ENCODE measurements around the gene C2CD2L. TPM values are rescaled to one million over a fixed set of nuclear protein-coding genes. Genes with fewer than 3 reads are reported as not detected.

Gene C2CD2L
- total RNA-seq, 1 experiment from 2014 or later: 9.3 TPM

- Histone ChIP-seq H2AFZ (peak overlapping the region; percentile 91), H3K27me3 (ENCODE audit: insufficient read depth, low read depth) (no peaks in the 10 kb centered on the region), H3K79me2 (ENCODE audit: low read depth) (peaks cover 29% of the 10 kb centered on the region), H3K4me1 (replicated peaks; ENCODE audit: insufficient read depth) (peaks cover 18% of the 10 kb centered on the region), H3K27ac (peak overlapping the region; percentile 10; the same call in 1 of the 2 replicates), H3K4me3 (peak overlapping the region; percentile 75), H3F3A (ENCODE audit: insufficient read depth, low read depth) (peaks cover 17% of the 10 kb centered on the region; the same call in 1 of the 2 replicates), H3K9me3 (ENCODE audit: insufficient read depth, low read depth) (no peaks in the 10 kb centered on the region), H3K4me2 (peak overlapping the region; percentile 94), H4K20me1 (ENCODE audit: insufficient read depth) (peaks cover 7% of the 10 kb centered on the region; the same call in 1 of the 2 replicates), H3K36me3 (ENCODE audit: low read depth) (peaks cover 12% of the 10 kb centered on the region; the same call in 1 of the 2 replicates), H3K9me2 (ENCODE audit: insufficient read depth) (no peaks in the 10 kb centered on the region)
- POLR2A ChIA-PET (ENCODE audit: unreplicated experiment): interaction anchor here (0.7 kb wide), 1 partner anchor 64 kb away, joined by 3 read pairs; no protein-coding TSS in a partner anchor
- BruUV-seq (replicated peaks): TSS peak; percentile 96
- intact Hi-C loops (cut with micrococcal nuclease; ENCODE audit: unreplicated experiment): loop anchor here (2.0 kb wide), 1 partner anchor 14 kb away; the partner anchor contains the start of gene C2CD2L
- DNase-seq: no peak
- CTCF ChIA-PET: interaction anchor here (1.1 kb wide), 1 partner anchor 18 kb away, joined by 4 read pairs; the partner anchor contains the start of gene DPAGT1
- TF ChIP-seq, protein P1, sequence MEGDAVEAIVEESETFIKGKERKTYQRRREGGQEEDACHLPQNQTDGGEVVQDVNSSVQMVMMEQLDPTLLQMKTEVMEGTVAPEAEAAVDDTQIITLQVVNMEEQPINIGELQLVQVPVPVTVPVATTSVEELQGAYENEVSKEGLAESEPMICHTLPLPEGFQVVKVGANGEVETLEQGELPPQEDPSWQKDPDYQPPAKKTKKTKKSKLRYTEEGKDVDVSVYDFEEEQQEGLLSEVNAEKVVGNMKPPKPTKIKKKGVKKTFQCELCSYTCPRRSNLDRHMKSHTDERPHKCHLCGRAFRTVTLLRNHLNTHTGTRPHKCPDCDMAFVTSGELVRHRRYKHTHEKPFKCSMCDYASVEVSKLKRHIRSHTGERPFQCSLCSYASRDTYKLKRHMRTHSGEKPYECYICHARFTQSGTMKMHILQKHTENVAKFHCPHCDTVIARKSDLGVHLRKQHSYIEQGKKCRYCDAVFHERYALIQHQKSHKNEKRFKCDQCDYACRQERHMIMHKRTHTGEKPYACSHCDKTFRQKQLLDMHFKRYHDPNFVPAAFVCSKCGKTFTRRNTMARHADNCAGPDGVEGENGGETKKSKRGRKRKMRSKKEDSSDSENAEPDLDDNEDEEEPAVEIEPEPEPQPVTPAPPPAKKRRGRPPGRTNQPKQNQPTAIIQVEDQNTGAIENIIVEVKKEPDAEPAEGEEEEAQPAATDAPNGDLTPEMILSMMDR (conservative IDR thresholded peaks at IDR 0.05): no peak
- TF ChIP-seq EZH2 (IDR thresholded peaks at IDR 0.05; ENCODE audit: low read depth): no peak
These were observed 13.5 kb downstream of the C2CD2L start for GRCh38 chr11:119120639-119121007.

GRCh38 chr11:119121008-119121810, 14.1 kb downstream of the C2CD2L start, which contains the start of gene HINFP:
Gene HINFP, plus strand, starts transcription at chr11:119121580. Its CDS starts 5,365 bp downstream, at chr11:119126945.
- Histone ChIP-seq H3F3A (ENCODE audit: insufficient read depth, low read depth) (peaks cover 22% of the 10 kb centered on the region; the same call in 1 of the 2 replicates), H3K36me3 (ENCODE audit: low read depth) (peaks cover 12% of the 10 kb centered on the region; the same call in 1 of the 2 replicates), H3K4me1 (replicated peaks; ENCODE audit: insufficient read depth) (peaks cover 18% of the 10 kb centered on the region), H4K20me1 (ENCODE audit: insufficient read depth) (peaks cover 7% of the 10 kb centered on the region; the same call in 1 of the 2 replicates), H3K79me2 (ENCODE audit: low read depth) (peaks cover 29% of the 10 kb centered on the region), H3K4me2 (peak within 1 kb of the TSS; percentile 97), H3K27me3 (ENCODE audit: insufficient read depth, low read depth) (no peaks in the 10 kb centered on the region), H3K9me2 (ENCODE audit: insufficient read depth) (no peaks in the 10 kb centered on the region), H3K27ac (peak within 1 kb of the TSS; percentile 10; the same call in 1 of the 2 replicates), H3K9me3 (ENCODE audit: insufficient read depth, low read depth) (no peaks in the 10 kb centered on the region), H3K4me3 (peak within 1 kb of the TSS; percentile 75), H2AFZ (peak within 1 kb of the TSS; percentile 92)
- DNase-seq: peak; percentile 99
- intact Hi-C loops (cut with micrococcal nuclease; ENCODE audit: unreplicated experiment): loop anchor here (2.0 kb wide), 1 partner anchor 14 kb away; the partner anchor contains the start of gene C2CD2L
- ChIA-PET POLR2A (ENCODE audit: unreplicated experiment) (interaction anchor here (0.5 to 1.1 kb wide), 17 partner anchors 13 to 1970 kb away, joined by 3 to 8 read pairs (median 4); partner anchors contain the start of gene C2CD2L), CTCF (interaction anchor here (0.6 to 1.1 kb wide), 4 partner anchors 19 to 354 kb away, joined by 3 to 6 read pairs (median 4); partner anchors contain the start of gene DPAGT1)
- no TSS peak for BruUV-seq (replicated peaks)
- TF ChIP-seq, protein P1 (conservative IDR thresholded peaks at IDR 0.05): no peak
- TF ChIP-seq EZH2 (IDR thresholded peaks at IDR 0.05; ENCODE audit: low read depth): no peak

DNA sequence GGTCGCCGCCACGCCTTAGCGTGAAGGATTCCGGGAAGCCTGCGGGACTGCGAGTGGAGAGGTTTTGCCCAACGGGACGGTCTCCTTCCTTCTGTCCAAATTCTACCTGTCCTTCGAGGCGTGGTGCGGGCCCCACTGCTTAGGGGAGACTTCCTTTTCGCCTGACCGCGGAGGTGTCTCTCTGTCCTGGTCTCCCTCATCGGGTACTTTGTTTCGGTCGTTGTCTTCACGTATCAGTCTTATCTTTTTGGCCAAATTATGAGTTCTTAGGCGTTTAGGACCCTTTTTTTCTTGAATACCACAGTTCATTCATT, 14.6 kb downstream of the C2CD2L start:
- H2AFZ ChIP-seq: peak overlapping the region; percentile 92
- TSS peak; percentile 76 for BruUV-seq (replicated peaks)
- peak in 1 of 2 experiments; percentile 36 for DNase-seq

More for the DNA sequence above, 14.6 kb downstream of the C2CD2L start:
- CTCF ChIA-PET: interaction anchor here (0.6 to 0.8 kb wide), 3 partner anchors 75 to 353 kb away, joined by 3 to 6 read pairs (median 3); no protein-coding TSS in a partner anchor
- H3K9me2 ChIP-seq (ENCODE audit: insufficient read depth): no peaks in the 10 kb centered on the region
- H3K27me3 ChIP-seq (ENCODE audit: insufficient read depth, low read depth): no peaks in the 10 kb centered on the region
- peaks cover 12% of the 10 kb centered on the region; the same call in 1 of the 2 replicates for H3K36me3 ChIP-seq (ENCODE audit: low read depth)
- intact Hi-C loops (cut with micrococcal nuclease; ENCODE audit: unreplicated experiment): loop anchor here (2.0 kb wide), 1 partner anchor 15 kb away; the partner anchor contains the start of gene C2CD2L
- peak overlapping the region; percentile 97 for H3K4me2 ChIP-seq
- POLR2A ChIA-PET (ENCODE audit: unreplicated experiment): interaction anchor here (0.5 to 1.1 kb wide), 12 partner anchors 14 to 1971 kb away, joined by 3 to 8 read pairs (median 5); partner anchors contain the start of gene C2CD2L
- peaks cover 7% of the 10 kb centered on the region; the same call in 1 of the 2 replicates for H4K20me1 ChIP-seq (ENCODE audit: insufficient read depth)
- peaks cover 18% of the 10 kb centered on the region for H3K4me1 ChIP-seq (replicated peaks; ENCODE audit: insufficient read depth)
- TF ChIP-seq EZH2 (IDR thresholded peaks at IDR 0.05; ENCODE audit: low read depth): no peak
- TF ChIP-seq, protein P1 (conservative IDR thresholded peaks at IDR 0.05): no peak
- H3K4me3 ChIP-seq: peak overlapping the region; percentile 75
- H3K27ac ChIP-seq: no peak overlapping the region
- peaks cover 29% of the 10 kb centered on the region for H3K79me2 ChIP-seq (ENCODE audit: low read depth)
- H3F3A ChIP-seq (ENCODE audit: insufficient read depth, low read depth): peaks cover 28% of the 10 kb centered on the region; the same call in 1 of the 2 replicates
- no peaks in the 10 kb centered on the region for H3K9me3 ChIP-seq (ENCODE audit: insufficient read depth, low read depth)

Measured in PC-9 (cell line).